ENCODE measurements around the gene CYB561.

Gene CYB561

DNA sequence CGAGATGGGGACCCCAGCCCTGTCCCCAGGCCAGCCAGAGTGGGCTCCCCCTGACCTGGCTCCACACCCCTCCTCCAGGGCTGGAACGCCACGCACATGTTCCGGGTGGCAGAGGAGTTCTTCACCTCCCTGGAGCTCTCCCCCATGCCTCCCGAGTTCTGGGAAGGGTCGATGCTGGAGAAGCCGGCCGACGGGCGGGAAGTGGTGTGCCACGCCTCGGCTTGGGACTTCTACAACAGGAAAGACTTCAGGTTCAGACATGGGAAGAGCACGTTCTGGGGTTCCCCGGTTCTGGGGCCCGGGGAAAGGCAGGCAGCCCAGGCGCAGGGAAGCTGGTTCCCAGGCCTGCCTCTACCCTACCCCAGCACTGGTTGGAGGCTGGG is 35.4 kb upstream of the CYB561 start (continued):
- TF ChIP-seq BCL11A (tag by site-specific recombination; IDR thresholded peaks at IDR 0.05; ENCODE audit: low read depth): no peak

DNA sequence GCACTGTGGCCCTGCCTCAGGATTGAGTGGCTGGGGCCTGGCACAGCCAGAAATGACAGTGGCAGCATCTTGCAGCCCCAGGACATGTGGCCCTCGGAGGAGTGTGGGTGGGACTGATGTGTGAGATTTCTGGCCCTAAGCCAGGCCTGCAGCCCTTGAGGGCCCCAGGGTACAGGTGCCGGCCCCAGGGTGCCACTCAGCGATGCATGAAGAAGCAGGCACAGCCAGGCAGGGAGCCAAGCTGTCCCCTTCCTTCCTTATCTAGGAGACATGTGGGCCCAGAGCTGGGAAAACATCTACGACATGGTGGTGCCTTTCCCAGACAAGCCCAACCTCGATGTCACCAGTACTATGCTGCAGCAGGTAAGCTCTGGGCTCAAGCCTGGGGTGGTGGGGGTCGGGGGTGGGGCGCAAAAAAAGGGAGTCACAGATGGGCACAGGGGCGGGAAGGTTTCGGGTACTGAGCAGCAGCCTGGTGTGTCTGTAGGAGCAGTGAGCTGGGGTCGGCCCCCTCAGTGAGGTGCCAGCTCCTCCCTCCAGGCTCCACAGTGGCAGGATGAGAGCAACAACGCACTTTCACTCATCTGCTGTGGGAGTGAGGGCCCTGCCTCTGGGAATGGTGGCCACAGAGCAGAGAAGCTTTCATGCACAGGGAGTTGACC is 34.9 kb upstream of the CYB561 start:
- no peaks in the 10 kb centered on the region for H3K36me3 ChIP-seq (ENCODE audit: control insufficient read depth in 2 of 2, insufficient read depth in 1 of 2, low read length in 2 of 2)
- ChIA-PET POLR2A (interaction anchor here (0.9 to 1.6 kb wide), 4 partner anchors 11 to 69 kb away, joined by 3 to 5 read pairs (median 4); partner anchors contain the start of gene DCAF7), CTCF (interaction anchor here (0.6 to 8.1 kb wide), 9 partner anchors 11 to 888 kb away, joined by 3 to 159 read pairs (median 3); no protein-coding TSS in a partner anchor)
- no peak overlapping the region for H3K27ac ChIP-seq (ENCODE audit: extremely low read depth, low read depth, low read length)
- H3K9me3 ChIP-seq (ENCODE audit: control insufficient read depth, insufficient read depth, low read depth, low read length): no peaks in the 10 kb centered on the region
- H3K4me3 ChIP-seq (ENCODE audit: low read depth, low read length): no peak overlapping the region
- peaks cover 8% of the 10 kb centered on the region for H3K4me1 ChIP-seq (ENCODE audit: control insufficient read depth, insufficient read depth, low read length)
- TF ChIP-seq ZNF114 (tag by site-specific recombination; IDR thresholded peaks at IDR 0.05) (no peak), ZNF121 (tag by site-specific recombination; IDR thresholded peaks at IDR 0.05) (peak; percentile 53; the same call in 1 of the 2 replicates), ZNF211 (tag by site-specific recombination; IDR thresholded peaks at IDR 0.05; ENCODE audit: low read depth) (no peak), ZNF202 (tag by site-specific recombination; IDR thresholded peaks at IDR 0.05; ENCODE audit: borderline replicate concordance) (no peak), ZBTB44 (tag by site-specific recombination; IDR thresholded peaks at IDR 0.05) (peak; percentile 98), ZNF513 (tag by site-specific recombination; IDR thresholded peaks at IDR 0.05) (no peak), ZNF391 (tag by site-specific recombination; IDR thresholded peaks at IDR 0.05; ENCODE audit: borderline replicate concordance, low read depth) (no peak), ZNF777 (tag by site-specific recombination; IDR thresholded peaks at IDR 0.05; ENCODE audit: borderline replicate concordance) (no peak), IKZF3 (tag by site-specific recombination; IDR thresholded peaks at IDR 0.05) (no peak), ZNF692 (tag by site-specific recombination; IDR thresholded peaks at IDR 0.05) (peak; percentile 96), MYNN (tag by site-specific recombination; IDR thresholded peaks at IDR 0.05; ENCODE audit: borderline replicate concordance) (no peak), ZSCAN5A (tag by site-specific recombination; IDR thresholded peaks at IDR 0.05) (no peak), ZNF670 (tag by site-specific recombination; IDR thresholded peaks at IDR 0.05; ENCODE audit: low read depth) (no peak), ZNF19 (tag by site-specific recombination; IDR thresholded peaks at IDR 0.05; ENCODE audit: low read depth) (no peak), ZNF112 (tag by site-specific recombination; IDR thresholded peaks at IDR 0.05) (no peak), ZBTB1 (tag by site-specific recombination; IDR thresholded peaks at IDR 0.05) (no peak), ZNF555 (tag by site-specific recombination; conservative IDR thresholded peaks at IDR 0.05) (no peak), ZNF184 (tag by site-specific recombination; IDR thresholded peaks at IDR 0.05) (no peak), ZSCAN30 (tag by site-specific recombination; IDR thresholded peaks at IDR 0.05) (peak; percentile 76; the same call in 1 of the 2 replicates), HOXC10 (CRISPR knock-in tag; IDR thresholded peaks at IDR 0.05) (no peak), ZNF324 (tag by site-specific recombination; IDR thresholded peaks at IDR 0.05) (0 out of 2 replicates have a peak, but pooled peaks have one; percentile 24), ZNF548 (tag by site-specific recombination; IDR thresholded peaks at IDR 0.05) (no peak), ZNF830 (tag by site-specific recombination; IDR thresholded peaks at IDR 0.05; ENCODE audit: low read depth) (no peak), ZNF341 (tag by site-specific recombination; IDR thresholded peaks at IDR 0.05; ENCODE audit: low read depth) (peak; percentile 53), ZNF624 (tag by site-specific recombination; IDR thresholded peaks at IDR 0.05) (no peak), WT1 (tag by site-specific recombination; IDR thresholded peaks at IDR 0.05) (no peak), PATZ1 (tag by site-specific recombination; IDR thresholded peaks at IDR 0.05) (0 out of 2 replicates have a peak, but pooled peaks have one; percentile 34)
